CD4-positive, CD25-positive, alpha-beta regulatory T cell (primary cell): Measurements from ENCODE around the gene ASTN1. TPM values are rescaled to one million over a fixed set of nuclear protein-coding genes. Genes with fewer than 3 reads are reported as not detected.

Experiments used
- ATAC-seq, 2 donors: fragments of 150-1000 bp; cut with Tn5 transposase; one replicate each; pipeline ENCODE4 v1.10.0; 2021; ENCODE audit warnings: low read depth in 2 of 2, moderate number of reproducible peaks in 2 of 2, moderate library complexity in 1 of 2
- DNase-seq, 3 donors: peaks; one replicate each; pipeline versions ENCODE4 v3.0.0 to v3.0.0-alpha.2; 2012 to 2022; ENCODE audit warnings: mixed read lengths in 1 of 3
- H3K27ac ChIP-seq: one replicate; pipeline ENCODE4 v1.7.0; 2013; ENCODE audit warnings: mild to moderate bottlenecking, low read length; ENCODE audit not compliant: insufficient read depth, poor library complexity, severe bottlenecking
- H3K27me3 ChIP-seq: one replicate; pipeline ENCODE4 v1.7.0; 2013; ENCODE audit warnings: low read length; ENCODE audit not compliant: control insufficient read depth, insufficient read depth
- H3K36me3 ChIP-seq: one replicate; pipeline ENCODE4 v1.7.0; 2013; ENCODE audit warnings: mild to moderate bottlenecking, low read length, moderate library complexity; ENCODE audit not compliant: control insufficient read depth, insufficient read depth
- H3K4me1 ChIP-seq: 2 replicates; pipeline ENCODE4 v1.7.0; 2013; ENCODE audit warnings: mild to moderate bottlenecking, low read length; ENCODE audit not compliant: insufficient read depth, control insufficient read depth, poor library complexity, severe bottlenecking
- H3K4me3 ChIP-seq: one replicate; pipeline ENCODE4 v1.7.0; 2013; ENCODE audit warnings: low read depth, mild to moderate bottlenecking, low read length, moderate library complexity
- H3K9me3 ChIP-seq, 2 experiments: 1 replicate in 1 of 2; 2 replicates in 1 of 2; pipeline ENCODE4 v1.7.0; 2013; ENCODE audit warnings: low read length in 2 of 2, mild to moderate bottlenecking in 1 of 2, moderate library complexity in 1 of 2; ENCODE audit not compliant: control insufficient read depth in 2 of 2
- H3K27ac Mint-ChIP-seq, 3 donors: one replicate each; pipeline ENCODE4 v1.8.0; 2020 to 2022; ENCODE audit warnings: mild to moderate bottlenecking in 3 of 3, mixed read lengths in 3 of 3, moderate library complexity in 2 of 3
- H3K27me3 Mint-ChIP-seq: one replicate; pipeline ENCODE4 v1.8.0; 2022; ENCODE audit warnings: mild to moderate bottlenecking, mixed read lengths
- H3K36me3 Mint-ChIP-seq: one replicate; pipeline ENCODE4 v1.8.0; 2020; ENCODE audit warnings: mixed read lengths
- H3K4me1 Mint-ChIP-seq, 4 donors: one replicate each; pipeline ENCODE4 v1.8.0; 2020 to 2022; ENCODE audit warnings: mixed read lengths in 4 of 4, mild to moderate bottlenecking in 1 of 4
- H3K4me3 Mint-ChIP-seq, 4 donors: one replicate each; pipeline ENCODE4 v1.8.0; 2020 to 2022; ENCODE audit warnings: mild to moderate bottlenecking in 4 of 4, mixed read lengths in 4 of 4, moderate library complexity in 3 of 4
- H3K9me3 Mint-ChIP-seq, 7 donors: one replicate each; pipeline ENCODE4 v1.8.0; 2020 to 2022; ENCODE audit warnings: mixed read lengths in 7 of 7, mild to moderate bottlenecking in 3 of 7, moderate library complexity in 2 of 7
- polyA plus RNA-seq, 4 donors: library from polyadenylated mRNA; unstranded; fragments of 300-500 nt; fragmentation: Illumina TruSeq; gene quantifications; one replicate each; pipeline ENCODE4 v1.2.3, GENCODE V29; 2021
- total RNA-seq: library from RNA; stranded (reverse); gene quantifications from one replicate; pipeline ENCODE4 v1.2.3, GENCODE V29; 2022

Gene ASTN1
- total and polyA plus RNA-seq, 5 donors from 2014 or later, result not detected

DNA sequence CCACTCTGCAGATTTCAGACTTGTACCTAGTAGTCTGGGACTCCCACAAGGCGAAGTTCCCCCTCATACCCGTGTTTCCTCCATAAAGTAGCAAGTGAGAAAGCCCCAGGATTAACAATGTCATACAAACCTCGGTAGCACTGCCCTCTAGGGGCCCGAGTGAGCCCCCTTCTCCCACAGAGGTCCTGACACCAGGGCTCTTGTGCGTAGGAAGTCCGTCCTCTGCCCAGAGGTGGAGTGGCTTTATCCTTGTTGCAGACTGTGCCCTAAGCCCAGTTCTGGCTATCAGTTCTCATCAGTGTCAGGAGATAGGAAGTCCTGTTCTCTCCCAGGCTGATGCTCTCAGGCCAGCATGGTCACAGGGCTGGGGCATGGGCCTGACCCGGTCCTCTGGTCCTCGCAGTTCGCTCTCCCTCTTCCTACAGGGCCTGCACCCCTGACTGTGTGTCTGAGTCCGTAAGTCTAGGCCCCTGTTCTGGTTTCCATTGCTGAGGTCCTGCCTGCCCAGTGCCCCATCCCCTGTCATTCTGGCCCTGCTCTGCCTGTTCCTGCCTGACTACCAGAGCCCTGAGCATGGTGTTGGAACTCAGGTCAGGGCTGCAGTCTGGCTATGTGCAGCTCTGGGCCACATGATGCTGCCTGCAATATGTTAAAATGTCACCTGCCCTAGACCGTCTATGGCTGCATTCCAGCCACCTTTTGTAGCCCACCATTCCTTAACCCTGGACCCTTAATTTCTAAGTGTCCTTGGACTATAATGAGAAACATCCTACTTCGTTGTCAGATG is 285.6 kb downstream of the ASTN1 start:
- H3K4me3 ChIP-seq, result no peak overlapping the region
- ATAC-seq, result no peak

DNA sequence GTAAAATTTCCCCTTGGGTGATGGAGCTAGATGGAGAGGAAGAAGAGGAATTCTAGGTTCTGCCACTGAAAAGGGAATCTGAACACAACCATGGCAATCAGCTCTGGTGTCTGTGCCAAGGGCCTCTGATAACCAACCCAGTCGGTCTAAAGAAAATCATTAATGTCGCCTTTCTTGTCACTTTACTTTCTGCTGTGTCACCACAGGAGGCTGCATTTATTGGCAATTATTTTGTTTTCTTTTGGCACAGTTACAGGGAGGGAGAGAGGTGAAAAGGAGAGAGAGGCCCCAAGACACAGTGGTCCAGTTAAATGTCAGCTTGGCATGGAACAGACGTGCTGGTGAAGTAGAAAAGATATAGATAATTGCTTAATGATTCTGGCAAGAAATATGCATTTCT is 287.0 kb downstream of the ASTN1 start:
- Histone ChIP-seq H3K36me3 (no peaks in the 10 kb centered on the region), H3K4me3 (no peak overlapping the region), H3K27ac (no peak overlapping the region), H3K9me3 (no peaks in the 10 kb centered on the region), H3K4me1 (no peaks in the 10 kb centered on the region), H3K27me3 (no peaks in the 10 kb centered on the region)
- peaks cover 0 to 3% (median 0%) of the 10 kb centered on the region in 7 donors for H3K9me3 Mint-ChIP-seq
- no peak overlapping the region for H3K4me3 Mint-ChIP-seq
- H3K36me3 Mint-ChIP-seq, result no peaks in the 10 kb centered on the region
- ATAC-seq (no peak), DNase-seq (no peak)
- H3K4me1 Mint-ChIP-seq, result peaks cover 0 to 3% (median 0%) of the 10 kb centered on the region in 4 donors
- H3K27me3 Mint-ChIP-seq, result no peaks in the 10 kb centered on the region
- no peak overlapping the region for H3K27ac Mint-ChIP-seq

More for the DNA sequence above, 285.6 kb downstream of the ASTN1 start:
- peaks cover 0 to 2% (median 0%) of the 10 kb centered on the region in 7 donors for H3K9me3 Mint-ChIP-seq
- H3K36me3 Mint-ChIP-seq, result no peaks in the 10 kb centered on the region
- H3K9me3 ChIP-seq, result no peaks in the 10 kb centered on the region
- no peaks in the 10 kb centered on the region for H3K27me3 ChIP-seq
- H3K27me3 Mint-ChIP-seq, result no peaks in the 10 kb centered on the region
- H3K4me1 Mint-ChIP-seq, result peaks cover 0 to 3% (median 0%) of the 10 kb centered on the region in 4 donors
- no peak overlapping the region for H3K4me3 Mint-ChIP-seq
- DNase-seq, result no peak
- no peak overlapping the region for H3K27ac Mint-ChIP-seq
- no peaks in the 10 kb centered on the region for H3K4me1 ChIP-seq
- H3K36me3 ChIP-seq, result no peaks in the 10 kb centered on the region
- no peak overlapping the region for H3K27ac ChIP-seq

DNA sequence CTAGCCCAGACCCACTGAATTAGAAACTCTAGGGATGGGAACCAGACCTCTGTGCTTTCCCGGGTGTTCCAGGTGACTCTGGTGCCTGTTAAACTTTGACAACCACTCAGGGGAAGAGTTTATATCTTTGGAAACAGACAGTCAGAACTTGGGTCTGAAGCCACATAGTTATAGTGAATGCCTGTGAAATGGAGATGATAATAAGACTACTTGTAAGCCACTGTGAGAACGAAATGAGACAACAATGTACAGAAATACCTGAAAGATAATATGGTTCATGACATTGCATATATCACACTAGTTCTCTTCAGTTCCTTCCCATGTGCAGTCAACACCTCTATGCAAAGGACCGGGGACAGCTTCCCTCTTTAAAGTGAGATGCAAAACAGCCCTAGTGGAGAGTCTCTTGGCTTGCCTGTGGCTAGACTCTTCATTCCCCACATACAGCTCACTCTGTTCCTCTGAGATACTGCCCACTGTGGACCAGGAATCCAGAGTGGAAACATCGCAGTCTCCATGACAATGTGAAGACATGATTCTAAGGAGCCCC is 287.5 kb downstream of the ASTN1 start:
- no peak overlapping the region for H3K27ac ChIP-seq
- H3K4me1 Mint-ChIP-seq, result peaks cover 0 to 3% (median 0%) of the 10 kb centered on the region in 4 donors

DNA sequence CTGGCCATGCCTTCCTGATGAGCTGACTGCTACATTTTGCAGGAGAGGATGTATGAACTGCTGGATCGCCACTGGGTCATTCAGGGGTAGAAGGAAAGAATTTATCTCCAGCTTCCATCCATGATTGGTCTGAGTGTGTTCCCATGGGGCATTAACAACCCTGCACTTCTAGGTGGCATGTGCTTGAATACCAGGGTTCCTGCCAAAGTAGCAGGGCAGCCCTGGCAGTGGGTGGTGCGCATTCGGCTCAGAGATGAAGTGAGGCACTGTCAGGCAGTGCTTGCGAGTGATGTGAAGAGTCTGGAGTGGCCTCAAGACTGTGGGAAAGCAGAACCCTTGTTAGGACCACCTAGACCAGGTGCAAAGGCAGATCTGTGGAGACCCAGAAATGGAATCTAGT is 294.9 kb downstream of the ASTN1 start:
- Mint-ChIP-seq H3K36me3 (no peaks in the 10 kb centered on the region), H3K4me3 (no peak overlapping the region), H3K27me3 (no peaks in the 10 kb centered on the region), H3K9me3 (peaks cover 0 to 4% (median 0%) of the 10 kb centered on the region in 7 donors), H3K27ac (no peak overlapping the region), H3K4me1 (no peaks in the 10 kb centered on the region)
- H3K36me3 ChIP-seq, result no peaks in the 10 kb centered on the region
- ATAC-seq (no peak), DNase-seq (no peak)
- H3K27ac ChIP-seq, result no peak overlapping the region
- H3K9me3 ChIP-seq, result no peaks in the 10 kb centered on the region
- no peak overlapping the region for H3K4me3 ChIP-seq
- H3K27me3 ChIP-seq, result no peaks in the 10 kb centered on the region
- H3K4me1 ChIP-seq, result no peaks in the 10 kb centered on the region

More for the DNA sequence above, 287.5 kb downstream of the ASTN1 start:
- Mint-ChIP-seq H3K4me3 (no peak overlapping the region), H3K36me3 (no peaks in the 10 kb centered on the region), H3K27me3 (no peaks in the 10 kb centered on the region), H3K9me3 (peaks cover 0 to 4% (median 0%) of the 10 kb centered on the region in 7 donors), H3K27ac (no peak overlapping the region)
- ATAC-seq (no peak), DNase-seq (no peak)
- no peaks in the 10 kb centered on the region for H3K36me3 ChIP-seq
- H3K9me3 ChIP-seq, result no peaks in the 10 kb centered on the region
- no peak overlapping the region for H3K4me3 ChIP-seq
- H3K27me3 ChIP-seq, result no peaks in the 10 kb centered on the region
- no peaks in the 10 kb centered on the region for H3K4me1 ChIP-seq

DNA sequence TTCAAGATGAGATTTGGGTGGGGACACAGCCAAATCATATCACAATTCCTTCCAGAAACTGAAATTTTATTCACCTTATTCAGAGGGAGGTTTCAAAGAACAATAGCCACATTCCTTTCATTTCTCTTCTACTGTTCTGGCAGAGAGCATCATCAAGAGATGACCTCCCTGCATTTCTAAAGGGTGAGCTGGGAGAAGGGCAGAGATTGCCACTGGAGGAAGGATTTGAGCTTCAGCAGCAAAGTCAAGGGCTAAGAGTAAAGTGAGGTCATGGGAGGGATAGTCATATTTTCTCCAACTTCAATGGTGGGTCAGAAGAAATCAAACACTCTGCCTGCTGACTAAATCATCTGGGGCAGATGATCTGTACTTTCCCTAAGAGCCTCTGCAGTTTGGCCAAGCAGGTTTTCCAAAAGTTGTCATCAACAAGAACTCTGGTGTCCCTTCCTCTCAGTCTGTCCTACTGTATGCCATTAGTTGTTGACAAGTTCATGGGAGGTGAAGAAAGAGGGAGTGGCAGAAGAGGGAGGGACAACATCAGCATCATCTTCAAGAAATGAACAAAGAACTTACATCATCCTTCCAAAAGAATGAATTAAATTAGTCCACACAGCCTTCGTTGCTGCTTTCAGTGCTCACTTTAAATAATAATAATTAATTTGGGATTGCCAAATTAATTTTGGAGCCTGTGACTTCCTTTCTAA is 298.3 kb downstream of the ASTN1 start:
- no peaks in the 10 kb centered on the region for H3K27me3 Mint-ChIP-seq
- no peaks in the 10 kb centered on the region for H3K4me1 ChIP-seq
- DNase-seq, result no peak
- H3K36me3 Mint-ChIP-seq, result no peaks in the 10 kb centered on the region
- ATAC-seq, result no peak
- no peak overlapping the region for H3K4me3 ChIP-seq
- H3K9me3 Mint-ChIP-seq, result peaks cover 0 to 4% (median 0%) of the 10 kb centered on the region in 7 donors
- no peak overlapping the region for H3K27ac Mint-ChIP-seq
- no peaks in the 10 kb centered on the region for H3K9me3 ChIP-seq
- H3K27me3 ChIP-seq, result no peaks in the 10 kb centered on the region
- H3K4me3 Mint-ChIP-seq, result no peak overlapping the region
- H3K4me1 Mint-ChIP-seq, result no peaks in the 10 kb centered on the region
- H3K27ac ChIP-seq, result no peak overlapping the region
- H3K36me3 ChIP-seq, result no peaks in the 10 kb centered on the region

DNA sequence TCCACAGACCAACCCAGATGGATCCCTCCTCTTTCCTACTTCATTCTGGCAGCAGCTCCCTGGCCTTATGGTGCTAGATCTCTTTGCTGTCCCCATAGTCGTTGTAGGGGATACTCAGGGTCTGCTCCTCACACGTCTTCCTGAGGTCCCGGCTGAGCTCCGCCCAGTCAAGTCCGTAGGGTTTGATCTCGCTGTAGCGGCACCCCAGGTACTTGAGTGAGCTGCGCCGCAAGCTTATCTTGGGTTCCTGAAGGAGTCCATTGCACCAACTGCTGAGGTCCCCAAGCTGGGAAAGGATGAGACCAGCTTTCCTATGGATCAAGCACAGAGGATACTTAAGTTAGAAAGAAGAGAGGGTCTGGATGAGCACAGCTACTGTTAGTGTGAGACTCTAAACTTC is 300.3 kb downstream of the ASTN1 start:
- H3K27me3 ChIP-seq, result no peaks in the 10 kb centered on the region
- ATAC-seq, result no peak
- H3K4me1 Mint-ChIP-seq, result no peaks in the 10 kb centered on the region
- no peak for DNase-seq
- H3K36me3 ChIP-seq, result no peaks in the 10 kb centered on the region
- peaks cover 0 to 4% (median 0%) of the 10 kb centered on the region in 7 donors for H3K9me3 Mint-ChIP-seq
- H3K27ac ChIP-seq, result no peak overlapping the region
- H3K4me1 ChIP-seq, result no peaks in the 10 kb centered on the region
- H3K36me3 Mint-ChIP-seq, result no peaks in the 10 kb centered on the region
- H3K9me3 ChIP-seq, result no peaks in the 10 kb centered on the region
- no peak overlapping the region for H3K4me3 ChIP-seq
- H3K4me3 Mint-ChIP-seq, result no peak overlapping the region
- H3K27ac Mint-ChIP-seq, result no peak overlapping the region
- no peaks in the 10 kb centered on the region for H3K27me3 Mint-ChIP-seq

DNA sequence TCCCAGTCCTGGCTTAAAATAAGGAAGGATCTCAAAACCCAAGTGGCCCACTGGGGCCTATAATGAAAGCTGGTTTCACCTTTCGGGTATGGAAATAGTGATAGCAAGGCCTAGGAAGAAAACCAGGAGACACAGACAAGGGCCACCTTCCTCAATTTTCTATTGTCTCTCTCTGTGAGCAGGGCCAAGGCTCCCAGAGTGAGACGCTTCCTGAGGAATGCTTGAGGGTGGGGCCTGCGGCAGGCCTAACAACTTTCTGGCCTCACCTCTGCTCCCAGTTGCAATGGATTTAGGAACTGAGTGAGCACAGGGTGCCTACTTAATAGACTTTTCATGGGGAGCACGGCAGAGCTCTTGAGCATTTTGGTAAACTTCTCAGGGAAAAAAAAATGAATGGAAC is 300.9 kb downstream of the ASTN1 start:
- Histone ChIP-seq H3K36me3 (no peaks in the 10 kb centered on the region), H3K4me3 (no peak overlapping the region), H3K9me3 (no peaks in the 10 kb centered on the region), H3K4me1 (no peaks in the 10 kb centered on the region), H3K27me3 (no peaks in the 10 kb centered on the region), H3K27ac (no peak overlapping the region)
- Mint-ChIP-seq H3K27me3 (no peaks in the 10 kb centered on the region), H3K4me3 (no peak overlapping the region), H3K27ac (no peak overlapping the region), H3K9me3 (peaks cover 0 to 4% (median 2%) of the 10 kb centered on the region in 7 donors), H3K4me1 (no peaks in the 10 kb centered on the region), H3K36me3 (no peaks in the 10 kb centered on the region)
- DNase-seq (no peak), ATAC-seq (no peak)
